Activated CD4-positive, alpha-beta T cell treated with anti-CD3 and anti-CD28 coated beads for 1 hour (primary cell): ENCODE measurements around the gene THRAP3.
A peak's percentile ranks its signal among the peaks of the same experiment; 100 is the strongest.
"Not testable (repeated sequence)": the region's sequence is repeated elsewhere in the genome, so short reads cannot be mapped to it uniquely, and the experiment has no call there.

Source experiments
- DNase-seq: peaks from one replicate; pipeline ENCODE4 v3.0.0-alpha.2; 2020

The THRAP3 gene, protein sequence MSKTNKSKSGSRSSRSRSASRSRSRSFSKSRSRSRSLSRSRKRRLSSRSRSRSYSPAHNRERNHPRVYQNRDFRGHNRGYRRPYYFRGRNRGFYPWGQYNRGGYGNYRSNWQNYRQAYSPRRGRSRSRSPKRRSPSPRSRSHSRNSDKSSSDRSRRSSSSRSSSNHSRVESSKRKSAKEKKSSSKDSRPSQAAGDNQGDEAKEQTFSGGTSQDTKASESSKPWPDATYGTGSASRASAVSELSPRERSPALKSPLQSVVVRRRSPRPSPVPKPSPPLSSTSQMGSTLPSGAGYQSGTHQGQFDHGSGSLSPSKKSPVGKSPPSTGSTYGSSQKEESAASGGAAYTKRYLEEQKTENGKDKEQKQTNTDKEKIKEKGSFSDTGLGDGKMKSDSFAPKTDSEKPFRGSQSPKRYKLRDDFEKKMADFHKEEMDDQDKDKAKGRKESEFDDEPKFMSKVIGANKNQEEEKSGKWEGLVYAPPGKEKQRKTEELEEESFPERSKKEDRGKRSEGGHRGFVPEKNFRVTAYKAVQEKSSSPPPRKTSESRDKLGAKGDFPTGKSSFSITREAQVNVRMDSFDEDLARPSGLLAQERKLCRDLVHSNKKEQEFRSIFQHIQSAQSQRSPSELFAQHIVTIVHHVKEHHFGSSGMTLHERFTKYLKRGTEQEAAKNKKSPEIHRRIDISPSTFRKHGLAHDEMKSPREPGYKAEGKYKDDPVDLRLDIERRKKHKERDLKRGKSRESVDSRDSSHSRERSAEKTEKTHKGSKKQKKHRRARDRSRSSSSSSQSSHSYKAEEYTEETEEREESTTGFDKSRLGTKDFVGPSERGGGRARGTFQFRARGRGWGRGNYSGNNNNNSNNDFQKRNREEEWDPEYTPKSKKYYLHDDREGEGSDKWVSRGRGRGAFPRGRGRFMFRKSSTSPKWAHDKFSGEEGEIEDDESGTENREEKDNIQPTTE

DNA sequence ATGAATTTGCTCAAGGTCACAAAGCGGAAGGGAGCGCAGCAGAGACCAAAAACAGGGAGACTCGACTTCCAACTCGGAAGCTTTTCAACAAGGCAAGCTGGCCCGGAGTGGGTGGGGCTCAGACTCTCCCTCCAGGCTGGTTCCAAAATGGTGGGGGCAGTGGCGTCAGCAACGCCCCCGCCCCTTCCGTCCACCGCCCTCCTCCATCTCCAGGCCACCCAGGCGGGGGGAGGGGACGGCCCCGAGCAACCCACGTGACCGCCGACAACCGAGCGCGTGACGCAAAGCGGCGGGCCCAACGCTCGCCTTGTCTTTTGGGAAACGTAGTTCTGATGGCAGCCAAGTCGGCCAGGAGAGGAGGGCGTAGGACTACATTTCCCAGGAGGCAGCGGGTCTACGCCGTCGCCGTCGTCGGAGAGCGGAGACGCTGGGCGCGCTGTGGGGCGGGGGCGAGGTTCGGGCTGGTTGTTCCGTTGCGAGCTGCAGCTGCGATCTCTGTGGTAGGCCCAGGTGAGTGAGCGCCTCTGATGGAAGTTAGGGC lies at the start of gene THRAP3:
TSS of gene THRAP3 (plus strand) at position 448 of the 541 bp plus-strand sequence. CDS start 58,121 bp downstream, outside the sequence.
- DNase-seq: peak; percentile 100

GRCh38 chr1:36174713-36175112 lies 49.5 kb upstream of the THRAP3 start:
- DNase-seq: no peak

- no peak for DNase-seq
Observed at GRCh38 chr1:36175137-36176095, 48.8 kb upstream of the THRAP3 start.

- DNase-seq: no peak
Observed at GRCh38 chr1:36176106-36176949, 47.9 kb upstream of the THRAP3 start.

DNA sequence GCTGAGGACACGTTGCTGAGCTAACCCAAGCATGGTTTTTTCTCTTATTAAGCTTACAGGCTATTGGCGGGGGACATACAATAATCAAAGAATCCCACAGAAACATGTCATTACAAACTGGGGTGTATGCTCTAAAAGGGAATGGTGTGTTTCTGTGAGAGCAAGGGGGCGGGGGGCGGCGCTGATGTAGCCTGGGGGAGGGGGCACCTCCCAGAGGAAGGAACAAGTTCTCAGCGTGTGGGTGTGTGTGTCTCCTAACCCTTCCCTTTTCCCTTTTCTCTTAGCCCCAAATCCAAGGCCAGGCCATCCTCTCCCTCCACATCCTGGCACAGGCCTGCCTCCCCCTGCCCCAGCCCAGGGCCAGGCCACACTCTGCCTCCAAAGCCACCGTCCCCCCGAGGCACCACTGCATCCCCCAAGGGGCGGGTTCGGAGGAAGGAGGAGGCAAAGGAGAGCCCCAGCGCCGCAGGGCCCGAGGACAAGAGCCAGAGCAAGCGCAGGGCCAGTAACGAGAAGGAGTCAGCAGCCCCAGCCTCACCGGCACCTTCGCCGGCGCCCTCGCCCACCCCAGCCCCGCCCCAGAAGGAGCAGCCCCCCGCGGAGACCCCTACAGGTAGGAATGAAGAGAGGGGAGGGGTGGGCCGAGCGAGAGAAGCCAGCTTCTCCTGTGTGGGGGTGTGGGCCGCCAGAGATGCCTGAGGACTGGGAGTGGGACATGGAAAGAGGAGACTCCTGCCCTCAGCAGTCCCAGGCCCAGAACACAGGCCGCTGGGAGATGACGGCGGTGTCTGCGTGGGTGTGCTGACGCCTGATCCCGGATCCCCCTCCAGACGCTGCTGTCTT lies 46.4 kb upstream of the THRAP3 start:
- no peak for DNase-seq

GRCh38 chr1:36178471-36179219 lies 45.6 kb upstream of the THRAP3 start:
- DNase-seq: no peak

DNA sequence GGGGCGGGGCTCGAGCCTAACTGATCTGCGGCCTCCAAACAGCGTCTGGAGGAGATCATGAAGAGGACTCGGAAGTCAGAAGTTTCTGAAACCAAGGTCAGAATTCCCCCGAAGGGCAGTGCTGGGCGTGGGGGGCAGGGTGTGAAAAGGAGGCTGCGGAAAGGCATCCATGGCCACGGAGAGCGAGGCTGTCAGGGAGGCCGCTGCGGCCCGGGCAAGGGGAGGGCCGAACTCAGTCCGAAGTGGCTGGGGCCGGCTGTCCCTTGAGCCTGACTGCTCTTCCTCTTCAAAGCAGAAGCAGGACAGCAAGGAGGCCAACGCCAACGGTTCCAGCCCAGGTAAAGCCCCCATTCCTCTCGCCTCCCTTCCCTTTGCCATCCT lies 45.0 kb upstream of the THRAP3 start:
- no peak for DNase-seq

- DNase-seq: no peak
Observed at GRCh38 chr1:36182734-36183133, 41.5 kb upstream of the THRAP3 start.

- DNase-seq: no peak
Observed at GRCh38 chr1:36183309-36183856, 40.9 kb upstream of the THRAP3 start.

DNA sequence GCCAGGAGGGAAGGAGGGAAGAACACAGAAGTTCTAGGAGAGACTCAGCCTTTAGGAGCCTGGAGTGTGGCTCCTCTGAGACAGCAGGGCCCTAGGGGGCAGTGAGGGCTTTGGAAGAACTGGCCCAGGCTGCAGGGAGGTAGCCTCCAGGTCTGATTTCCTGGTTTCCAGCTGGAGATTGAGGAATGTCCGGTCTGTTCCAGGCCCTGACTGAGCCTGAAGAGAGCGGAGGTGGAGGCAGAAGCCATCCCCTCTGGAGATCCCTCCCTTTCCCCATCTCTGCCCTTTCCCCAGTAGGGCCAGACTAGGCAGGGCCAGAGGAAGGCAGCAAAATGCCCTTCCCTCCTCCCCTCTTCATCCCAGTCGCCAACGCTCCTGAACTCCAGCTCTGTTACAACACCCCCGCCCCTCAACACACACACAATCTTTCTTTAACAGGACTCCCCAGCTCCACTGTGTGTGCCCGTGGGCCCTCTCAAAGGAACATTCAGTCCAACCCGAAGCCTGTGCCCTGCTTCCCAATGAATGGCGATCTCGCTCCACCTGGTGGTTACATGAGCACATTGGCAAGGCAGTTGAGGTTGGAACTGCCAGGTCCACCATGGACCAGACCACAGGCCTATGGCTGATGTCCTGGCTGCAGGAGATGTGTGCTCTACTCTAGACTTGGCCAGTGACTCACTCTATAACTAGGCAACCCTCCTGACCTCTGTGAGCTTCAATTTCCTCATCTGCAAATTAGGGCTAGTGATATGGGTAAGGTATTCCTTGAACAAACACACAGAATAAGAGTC lies 36.2 kb upstream of the THRAP3 start:
- DNase-seq: peak; percentile 73

DNA sequence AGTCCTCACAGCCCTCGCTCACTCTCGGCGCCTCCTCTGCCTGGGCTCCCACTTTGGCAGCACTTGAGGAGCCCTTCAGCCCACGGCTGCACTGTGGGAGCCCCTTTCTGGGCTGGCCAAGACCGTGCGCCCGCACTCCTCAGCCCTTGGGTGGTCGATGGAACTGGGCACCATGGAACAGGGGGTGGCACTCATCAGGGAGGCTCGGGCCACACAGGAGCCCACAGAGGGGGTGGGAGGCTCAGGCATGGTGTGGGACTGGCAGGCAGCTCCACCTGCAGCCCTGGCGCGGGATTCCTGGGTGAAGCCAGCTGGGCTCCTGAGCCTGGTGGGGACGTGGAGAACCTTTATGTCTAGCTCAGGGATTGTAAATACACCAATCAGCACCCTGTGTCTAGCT lies 27.4 kb upstream of the THRAP3 start:
- DNase-seq: not testable (repeated sequence)

GRCh38 chr1:36198641-36199040 lies 25.6 kb upstream of the THRAP3 start:
- no peak for DNase-seq

GRCh38 chr1:36199934-36200741 lies 24.1 kb upstream of the THRAP3 start:
- DNase-seq: no peak

DNA sequence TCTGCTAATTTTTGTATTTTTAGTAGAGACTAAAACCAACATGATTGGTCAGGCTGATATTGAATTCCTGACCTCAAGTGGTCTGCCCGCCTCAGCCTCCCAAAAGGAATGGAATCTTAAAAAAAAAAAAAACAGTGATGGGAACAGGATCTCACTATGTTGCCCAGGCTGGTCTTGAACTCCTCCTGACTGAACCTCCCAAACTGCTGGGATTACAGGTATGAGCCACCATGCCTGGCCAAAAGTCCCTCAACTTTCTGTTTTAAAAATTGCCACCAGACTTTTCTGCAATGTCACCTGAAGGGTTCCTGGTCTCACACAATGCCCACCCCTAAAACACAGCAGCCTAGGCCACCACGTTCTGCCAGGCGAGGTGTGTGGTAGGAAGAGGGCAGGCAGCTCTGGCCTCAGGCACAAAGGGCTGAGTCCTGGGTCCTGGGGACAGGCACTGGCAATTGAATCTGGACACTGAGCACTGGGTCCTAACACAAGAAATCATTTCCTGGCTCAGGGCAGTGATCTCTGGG lies 21.2 kb upstream of the THRAP3 start:
- DNase-seq: no peak

- DNase-seq: no peak
Observed at GRCh38 chr1:36203554-36204346, 20.5 kb upstream of the THRAP3 start.

DNA sequence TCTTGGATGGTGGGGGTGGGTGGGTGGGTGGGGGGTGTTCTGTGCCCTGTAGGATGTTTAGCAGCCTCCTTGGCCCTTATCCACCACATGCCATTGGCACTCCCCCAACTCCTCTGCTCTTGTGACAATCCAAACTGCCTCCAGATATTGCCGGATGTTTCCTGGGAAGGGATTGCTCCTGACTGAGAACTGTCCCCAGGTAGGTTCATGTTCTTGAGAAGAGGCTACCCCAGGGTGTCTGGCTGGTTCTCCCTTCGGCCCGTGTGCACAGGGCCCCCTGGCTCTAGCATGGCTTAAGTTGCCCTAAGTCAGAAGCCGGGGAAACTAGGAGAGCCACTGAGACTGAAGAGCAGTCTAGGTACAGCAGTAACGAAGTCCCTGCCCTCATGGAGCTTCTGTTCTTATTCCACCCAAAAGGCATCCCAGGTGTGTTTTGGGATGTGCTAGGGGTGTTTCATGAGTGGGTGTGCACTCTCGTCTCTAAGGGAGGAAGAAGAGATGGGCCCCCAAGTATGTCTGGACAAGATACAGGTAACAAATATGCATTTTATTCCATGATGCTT lies 19.8 kb upstream of the THRAP3 start:
- DNase-seq: no peak
